H1 (cell line): ENCODE data around the gene GABRG3. TPM values are rescaled to one million over a fixed set of nuclear protein-coding genes. Genes with fewer than 3 reads are reported as not detected.

Experiments used
- CTCF ChIA-PET: fragments of 300-600 bp; sonication (Branson Sonifier 250); formaldehyde crosslinking; loops from one replicate; lab custom pipeline; 2021; ENCODE audit not compliant: partially characterized antibody; lab: Charles Lee
- POLR2A ChIA-PET: fragments of 300-600 bp; sonication (Branson Sonifier 250); formaldehyde crosslinking; loops from one replicate; lab custom pipeline; 2021; ENCODE audit warnings: inconsistent platforms; ENCODE audit not compliant: partially characterized antibody; lab: Charles Lee
- DNase-seq, 2 experiments: peaks; one replicate each; pipeline versions ENCODE4 v3.0.0 to v3.0.0-alpha.2; 2010 to 2022; ENCODE audit warnings: low spot score in 2 of 2, low read depth in 1 of 2, mixed read lengths in 1 of 2
- FAIRE-seq: peaks from 2 replicates; lab custom pipeline; 2011; peaks lifted over from hg19 to GRCh38; lab: Jason Lieb, UNC
- H2AFZ ChIP-seq: 2 replicates; pipeline ENCODE4 v1.8.1; 2012; ENCODE audit warnings: low read length, inconsistent platforms
- H2AK5ac ChIP-seq: 2 replicates; pipeline ENCODE4 v1.6.1; 2013; ENCODE audit warnings: low read depth, low read length
- H2BK120ac ChIP-seq: replicated peaks from 2 replicates; pipeline ENCODE3; 2013; ENCODE audit warnings: low read depth, low read length, inconsistent platforms
- H2BK12ac ChIP-seq: 2 replicates; pipeline ENCODE4 v1.6.1; 2013; ENCODE audit warnings: low read depth, low read length
- H2BK15ac ChIP-seq: 2 replicates; pipeline ENCODE4 v1.6.1; 2013; ENCODE audit warnings: low read length
- H2BK20ac ChIP-seq: 2 replicates; pipeline ENCODE4 v1.6.1; 2013; ENCODE audit warnings: low read length
- H2BK5ac ChIP-seq: 2 replicates; pipeline ENCODE4 v1.6.1; 2013; ENCODE audit warnings: low read depth, low read length
- H3K14ac ChIP-seq: 2 replicates; pipeline ENCODE4 v1.6.1; 2013; ENCODE audit warnings: inconsistent platforms; ENCODE audit not compliant: insufficient read length
- H3K18ac ChIP-seq: 2 replicates; pipeline ENCODE4 v1.6.1; 2013; ENCODE audit warnings: low read length; ENCODE audit errors: extremely low read depth
- H3K23ac ChIP-seq: 2 replicates; pipeline ENCODE4 v1.6.1; 2013; ENCODE audit warnings: inconsistent platforms; ENCODE audit not compliant: insufficient read length
- H3K23me2 ChIP-seq: 2 replicates; pipeline ENCODE4 v1.6.1; 2013; ENCODE audit warnings: low read depth, low read length
- H3K27ac ChIP-seq: 2 replicates; pipeline ENCODE4 v1.6.1; 2011; ENCODE audit warnings: low read depth, low read length, inconsistent platforms
- H3K27me3 ChIP-seq, 4 experiments: replicated peaks in 1 of 4; 1 replicate in 1 of 4; 2 replicates in 3 of 4; pipeline versions ENCODE4 v1.6.1 to v1.8.1; 2011 to 2013; ENCODE audit warnings: low read length in 3 of 4, mild to moderate bottlenecking in 3 of 4, inconsistent platforms in 2 of 4, mixed read lengths in 2 of 4, moderate library complexity in 1 of 4; ENCODE audit not compliant: control insufficient read depth in 3 of 4, insufficient read depth in 3 of 4; ENCODE audit errors: extremely low read depth in 1 of 4
- H3K36me3 ChIP-seq, 4 experiments: 2 replicates each; pipeline versions ENCODE4 v1.6.1 to v1.8.1; 2011 to 2013; ENCODE audit warnings: mild to moderate bottlenecking in 4 of 4, low read length in 3 of 4, moderate library complexity in 2 of 4, control low read depth in 1 of 4, inconsistent platforms in 1 of 4; ENCODE audit not compliant: insufficient read depth in 4 of 4, control insufficient read depth in 2 of 4
- H3K4ac ChIP-seq: replicated peaks from 2 replicates; pipeline ENCODE3; 2013; ENCODE audit warnings: low read length, low read depth, mixed read lengths, inconsistent platforms; ENCODE audit not compliant: insufficient read length
- H3K4me1 ChIP-seq, 4 experiments: replicated peaks in 1 of 4; 1 replicate in 1 of 4; 2 replicates in 3 of 4; pipeline versions ENCODE4 v1.6.1 to v1.8.1; 2011 to 2013; ENCODE audit warnings: low read length in 3 of 4, inconsistent platforms in 2 of 4, mixed read lengths in 1 of 4; ENCODE audit not compliant: insufficient read depth in 4 of 4, control insufficient read depth in 3 of 4
- H3K4me2 ChIP-seq, 2 experiments: 2 replicates each; pipeline versions ENCODE4 v1.6.1 to v1.8.1; 2011 to 2013; ENCODE audit warnings: low read depth in 2 of 2, low read length in 2 of 2, control low read depth in 1 of 2, inconsistent platforms in 1 of 2, mild to moderate bottlenecking in 1 of 2; ENCODE audit not compliant: insufficient read depth in 1 of 2
- H3K4me3 ChIP-seq, 4 experiments: fragments of 200-600, 300-600 bp in 1 of 4; sonication (generic), shearing (Covaris generic), sonication (Bioruptor Twin) in 1 of 4; 2 replicates each; pipeline versions ENCODE4 v1.5.1 to v1.8.1; 2011 to 2016; ENCODE audit warnings: low read length in 4 of 4, low read depth in 3 of 4, control low read depth in 2 of 4, inconsistent platforms in 2 of 4, mild to moderate bottlenecking in 2 of 4, mixed read lengths in 1 of 4, moderate library complexity in 1 of 4; ENCODE audit not compliant: insufficient read depth in 2 of 4; ENCODE audit errors: extremely low read depth in 1 of 4
- H3K56ac ChIP-seq: replicated peaks from 2 replicates; pipeline ENCODE3; 2013; ENCODE audit warnings: low read depth, mild to moderate bottlenecking, mixed read lengths, low read length, inconsistent platforms; ENCODE audit not compliant: insufficient read length
- H3K79me1 ChIP-seq: 2 replicates; pipeline ENCODE4 v1.6.1; 2013; ENCODE audit warnings: low read depth, low read length, control low read depth
- H3K79me2 ChIP-seq, 2 experiments: 2 replicates each; pipeline versions ENCODE4 v1.6.1 to v1.8.1; 2012 to 2013; ENCODE audit warnings: low read length in 2 of 2, mild to moderate bottlenecking in 2 of 2, inconsistent platforms in 1 of 2; ENCODE audit not compliant: insufficient read depth in 2 of 2, control insufficient read depth in 1 of 2
- H3K9ac ChIP-seq, 4 experiments: replicated peaks in 1 of 4; 1 replicate in 1 of 4; 2 replicates in 3 of 4; pipeline versions ENCODE4 v1.6.1 to v1.8.1; 2011 to 2013; ENCODE audit warnings: low read depth in 3 of 4, low read length in 3 of 4, control low read depth in 2 of 4, mild to moderate bottlenecking in 2 of 4, moderate library complexity in 2 of 4, inconsistent platforms in 1 of 4; ENCODE audit errors: extremely low read depth in 1 of 4
- H3K9me3 ChIP-seq, 2 experiments: 2 replicates each; pipeline versions ENCODE4 v1.6.1 to v1.8.1; 2012 to 2013; ENCODE audit warnings: mild to moderate bottlenecking in 2 of 2, moderate library complexity in 2 of 2, control low read depth in 1 of 2, inconsistent platforms in 1 of 2, low read depth in 1 of 2, low read length in 1 of 2, mixed read lengths in 1 of 2; ENCODE audit not compliant: insufficient read depth in 2 of 2
- H4K20me1 ChIP-seq, 2 experiments: replicated peaks in 1 of 2; 2 replicates each; pipeline versions ENCODE3 to v1.8.1; 2011 to 2013; ENCODE audit warnings: inconsistent platforms in 2 of 2, low read length in 2 of 2, mild to moderate bottlenecking in 1 of 2; ENCODE audit not compliant: insufficient read depth in 2 of 2, control insufficient read depth in 1 of 2
- H4K5ac ChIP-seq: 2 replicates; pipeline ENCODE4 v1.6.1; 2013; ENCODE audit warnings: low read length, low read depth, mixed read lengths, inconsistent platforms; ENCODE audit not compliant: insufficient read length
- H4K8ac ChIP-seq: 2 replicates; pipeline ENCODE4 v1.8.0; 2013; ENCODE audit warnings: mild to moderate bottlenecking, moderate library complexity, low read length, inconsistent platforms; ENCODE audit not compliant: insufficient read depth; ENCODE audit errors: extremely low read depth
- H4K91ac ChIP-seq: replicated peaks from 2 replicates; pipeline ENCODE3; 2013; ENCODE audit warnings: low read length, mixed read lengths, inconsistent platforms; ENCODE audit not compliant: insufficient read length
- ASH2L ChIP-seq: fragments of 200-600, 300-600 bp; sonication (generic); IDR thresholded peaks from one replicate; pipeline ENCODE4 v1.7.1; 2017; ENCODE audit warnings: low read length
- ATF3 ChIP-seq: IDR thresholded peaks from 2 replicates; pipeline ENCODE4 v1.6.1; 2011; ENCODE audit warnings: low read depth, mild to moderate bottlenecking, low read length; ENCODE audit not compliant: insufficient read depth
- BCL11A ChIP-seq, 2 experiments: IDR thresholded peaks; one replicate each; pipeline ENCODE4 v1.6.1; 2011; ENCODE audit warnings: low read depth in 2 of 2, low read length in 2 of 2, mild to moderate bottlenecking in 2 of 2
- CBX5 ChIP-seq: fragments of 300-800, 300-1000 bp; sonication (generic); IDR thresholded peaks from 2 replicates; pipeline ENCODE4 v1.7.1; 2016; ENCODE audit warnings: antibody characterized with exemption, low read length, low read depth
- CBX8 ChIP-seq: fragments of 300-800, 300-1000 bp; sonication (generic); IDR thresholded peaks from 2 replicates; pipeline ENCODE4 v1.7.1; 2016; ENCODE audit warnings: low read depth, low read length, borderline replicate concordance
- CEBPB ChIP-seq: IDR thresholded peaks from 2 replicates; pipeline ENCODE4 v1.6.1; 2012; ENCODE audit warnings: low read depth, low read length
- EGR1 ChIP-seq: IDR thresholded peaks from 2 replicates; pipeline ENCODE4 v1.6.1; 2011; ENCODE audit warnings: low read depth, low read length, borderline replicate concordance
- FOSL1 ChIP-seq: IDR thresholded peaks from 2 replicates; pipeline ENCODE4 v1.6.1; 2011; ENCODE audit warnings: mild to moderate bottlenecking, low read depth, low read length, moderate library complexity; ENCODE audit not compliant: insufficient read depth
- KDM4A ChIP-seq: IDR thresholded peaks from one replicate; pipeline ENCODE4 v1.7.1; 2012; ENCODE audit warnings: low read depth, mild to moderate bottlenecking, moderate library complexity, low read length, inconsistent platforms; ENCODE audit not compliant: severe bottlenecking
- KDM5A ChIP-seq: fragments of 200-600 bp; IDR thresholded peaks from 2 replicates; pipeline ENCODE4 v1.7.1; 2012; ENCODE audit warnings: mild to moderate bottlenecking, low read length, inconsistent platforms, mixed read lengths
- PHF8 ChIP-seq: fragments of 200-600 bp; sonication (generic); conservative IDR thresholded peaks from 2 replicates; pipeline ENCODE4 v1.7.1; 2012; ENCODE audit warnings: low read depth, mild to moderate bottlenecking, inconsistent platforms, low read length, moderate library complexity
- SIN3A ChIP-seq, 2 experiments: IDR thresholded peaks in 1 of 2; conservative IDR thresholded peaks in 1 of 2; 2 replicates each; pipeline ENCODE4 v1.6.1; 2011 to 2012; ENCODE audit warnings: low read length in 2 of 2, improper control_type of control experiment in 1 of 2, low read depth in 1 of 2, mild to moderate bottlenecking in 1 of 2
- SP2 ChIP-seq: IDR thresholded peaks from 2 replicates; pipeline ENCODE4 v1.6.1; 2012; ENCODE audit warnings: mild to moderate bottlenecking, low read length, inconsistent platforms
- YY1 ChIP-seq: IDR thresholded peaks from 2 replicates; pipeline ENCODE4 v1.6.1; 2011; ENCODE audit warnings: low read depth, mild to moderate bottlenecking, low read length
- WGBS, 2 experiments: shearing (Covaris generic) in 1 of 2; methylation state at CpG; one replicate each; pipeline versions ENCODE4 v1.1.6 to v1.1.7; 2013 to 2015; ENCODE audit warnings: low lambda C conversion rate in 2 of 2, mixed read lengths in 2 of 2, inconsistent platforms in 1 of 2, low coverage in 1 of 2, missing lambda C conversion rate in 1 of 2; ENCODE audit not compliant: insufficient replicate concordance in 2 of 2, insufficient coverage in 1 of 2, insufficient read length in 1 of 2; ENCODE audit errors: extremely low coverage in 1 of 2, missing lambda C conversion rate in 1 of 2; 5-methylcytosine and 5-hydroxymethylcytosine counted together
- polyA plus RNA-seq, 7 experiments: library from polyadenylated mRNA; depleted of rRNA in 3 of 7; stranded (reverse) in 5 of 7; unstranded in 2 of 7; fragments of >200 nt in 5 of 7; fragments of 200-250 nt in 2 of 7; gene quantifications; 1 replicate in 5 of 7; 2 replicates in 1 of 7; 4 replicates in 1 of 7; pipeline versions ENCODE4 v1.2.1 to v1.2.3, GENCODE V29; 2011 to 2013; ENCODE audit warnings: missing spikeins in 2 of 7, mixed read lengths in 2 of 7
- total RNA-seq: library from RNA; stranded (reverse); fragmentation: NEBNext Ultra II Directional; extraction: Animal tissue kit (Norgen Biotek cat#: 25700); gene quantifications from 2 replicates; pipeline ENCODE4 v1.2.1, GENCODE V29; 2021

Gene GABRG3
- total and polyA plus RNA-seq, 2 of the 8 experiments (the other 6 are each of a cell fraction or from before 2014, with no cell fraction given) = 0.17 to 0.80 TPM

GRCh38 chr15:27500206-27500605 lies 529.2 kb downstream of the GABRG3 start:
- Histone ChIP-seq H3K4me1 (peaks cover 0 to 3% (median 1%) of the 10 kb centered on the region in 4 experiments; a peak in 2 of 7 replicates), H3K14ac (no peak overlapping the region), H2BK15ac (0 out of 2 replicates have a peak overlapping the region, but pooled peaks have one; percentile 1), H3K36me3 (no peaks in the 10 kb centered on the region), H2BK20ac (no peak overlapping the region), H3K27ac (no peak overlapping the region), H2BK12ac (no peak overlapping the region), H2AFZ (no peak overlapping the region), H4K8ac (no peak overlapping the region), H2AK5ac (no peak overlapping the region), H3K79me1 (no peaks in the 10 kb centered on the region), H3K23ac (no peak overlapping the region), H3K56ac (no peak overlapping the region), H3K79me2 (no peaks in the 10 kb centered on the region), H3K9ac (no peak overlapping the region), H4K91ac (no peak overlapping the region), H4K20me1 (no peaks in the 10 kb centered on the region), H3K4me3 (no peak overlapping the region), H3K4ac (no peak overlapping the region), H3K23me2 (no peaks in the 10 kb centered on the region; the same call in 1 of the 2 replicates), H4K5ac (no peak overlapping the region), H2BK5ac (no peak overlapping the region), H3K27me3 (no peaks in the 10 kb centered on the region), H2BK120ac (no peak overlapping the region), H3K4me2 (no peak overlapping the region), H3K18ac (no peak overlapping the region), H3K9me3 (no peaks in the 10 kb centered on the region)
- ChIA-PET POLR2A (no interaction called here), CTCF (interaction anchor here (0.7 to 1.6 kb wide), 2 partner anchors 14 to 142 kb away, joined by 3 read pairs; no protein-coding TSS in a partner anchor)
- FAIRE-seq (no peak), DNase-seq (no peak)
- 94% methylated on average over 10 of the region's 15 CpGs; no CpG with 5 or more reads in 1 of the 2 experiments for WGBS, 2 experiments
- TF ChIP-seq CBX5 (no peak), SP2 (no peak), KDM4A (no peak), KDM5A (no peak), YY1 (no peak), BCL11A (IDR thresholded peaks at IDR 0.05; ENCODE audit: low read depth in 2 of 2, low read length in 2 of 2) (no peak), CEBPB (no peak), EGR1 (no peak), CBX8 (no peak), ASH2L (no peak), FOSL1 (no peak), ATF3 (no peak), PHF8 (no peak), SIN3A (conservative IDR thresholded peaks at IDR 0.05 in 1 of 2, IDR thresholded peaks at IDR 0.05 in 1 of 2; ENCODE audit: low read depth in 1 of 2, low read length in 2 of 2) (no peak)
